K562 (cell line): ENCODE measurements around the gene RTCB. TPM values are rescaled to one million over a fixed set of nuclear protein-coding genes. Genes with fewer than 3 reads are reported as not detected.
"Not testable (repeated sequence)": the region's sequence is repeated elsewhere in the genome, so short reads cannot be mapped to it uniquely, and the experiment has no call there.

Experiments used
- ATAC-seq: fragments of 200-7000 bp; cut with Tn5 transposase; 3 replicates; pipeline ENCODE4 v1.9.1; 2020; ENCODE audit warnings: moderate library complexity
- BruUV-seq: library from RNA; stranded (reverse); fragments of 400-500 nt; replicated peaks from 2 replicates; lab custom pipeline; 2021; lab: Mats Ljungman, UMichigan
- CTCF ChIA-PET: fragments of 300-600 bp; formaldehyde crosslinking; extraction: SDS; loops from one replicate; lab custom pipeline; 2021; ENCODE audit warnings: low intra/inter-chr PET ratio; lab: Yijun Ruan, JAX
- POLR2A ChIA-PET: fragments of 300-600, 350-650 bp; sonication (Branson Sonifier 250); formaldehyde crosslinking; extraction: SDS; loops from one replicate; lab custom pipeline; 2021; ENCODE audit warnings: antibody characterized with exemption, inconsistent platforms; lab: Yijun Ruan, JAX
- DNase-seq, 4 experiments: peaks; one replicate each; pipeline versions ENCODE4 v3.0.0 to v3.0.0-alpha.2; 2011 to 2018; ENCODE audit warnings: low spot score in 3 of 4, mixed read lengths in 3 of 4; ENCODE audit errors: extremely low read depth in 1 of 4
- FAIRE-seq: peaks from 2 replicates; lab custom pipeline; 2011; peaks lifted over from hg19 to GRCh38; lab: Jason Lieb, UNC
- H2AFZ ChIP-seq: 2 replicates; pipeline ENCODE4 v1.6.0; 2011; ENCODE audit warnings: low read depth, low read length, control low read depth, inconsistent platforms
- H3K27ac ChIP-seq: fragments of 200-600 bp; 3 replicates; pipeline ENCODE4 v1.8.0; 2011; ENCODE audit warnings: low read depth, mild to moderate bottlenecking, control low read depth, inconsistent platforms, low read length, moderate library complexity, mixed read lengths; ENCODE audit errors: extremely low read depth
- H3K27me3 ChIP-seq, 2 experiments: fragments of 300-600 bp in 1 of 2; 2 replicates in 1 of 2; 3 replicates in 1 of 2; pipeline versions ENCODE4 v1.6.0 to v1.8.0; 2011; ENCODE audit warnings: inconsistent platforms in 2 of 2, low read length in 2 of 2, mild to moderate bottlenecking in 1 of 2, mixed read lengths in 1 of 2, moderate library complexity in 1 of 2; ENCODE audit not compliant: control insufficient read depth in 2 of 2, insufficient read depth in 2 of 2
- H3K36me3 ChIP-seq: fragments of 300-600 bp; 3 replicates; pipeline ENCODE4 v1.8.0; 2011; ENCODE audit warnings: mild to moderate bottlenecking, low read length, inconsistent platforms; ENCODE audit not compliant: control insufficient read depth, insufficient read depth
- H3K4me1 ChIP-seq, 2 experiments: fragments of 200-600 bp in 1 of 2; replicated peaks in 1 of 2; 2 replicates in 1 of 2; 3 replicates in 1 of 2; pipeline versions ENCODE4 v1.5.1 to v1.8.0; 2011; ENCODE audit warnings: inconsistent platforms in 2 of 2, low read length in 2 of 2, mild to moderate bottlenecking in 1 of 2, mixed read lengths in 1 of 2, moderate library complexity in 1 of 2; ENCODE audit not compliant: control insufficient read depth in 2 of 2, insufficient read depth in 2 of 2
- H3K4me2 ChIP-seq: 2 replicates; pipeline ENCODE4 v1.6.1; 2011; ENCODE audit warnings: low read length, control low read depth, inconsistent platforms, mixed read lengths; ENCODE audit not compliant: insufficient read depth
- H3K4me3 ChIP-seq: fragments of 200-600 bp; sonication (generic), shearing (Covaris generic); 2 replicates; pipeline ENCODE4 v1.5.1; 2016; ENCODE audit warnings: control low read depth, inconsistent platforms
- H3K79me2 ChIP-seq: fragments of 200-600 bp; 3 replicates; pipeline ENCODE4 v1.8.0; 2011; ENCODE audit warnings: low read length, inconsistent platforms; ENCODE audit not compliant: control insufficient read depth, insufficient read depth
- H3K9ac ChIP-seq, 2 experiments: 2 replicates each; pipeline versions ENCODE4 v1.6.0 to v1.6.1; 2011; ENCODE audit warnings: low read depth in 2 of 2, low read length in 2 of 2, control low read depth in 1 of 2, inconsistent platforms in 1 of 2, mild to moderate bottlenecking in 1 of 2, mixed read lengths in 1 of 2; ENCODE audit not compliant: insufficient read depth in 1 of 2
- H3K9me1 ChIP-seq: one replicate; pipeline ENCODE4 v1.6.0; 2011; ENCODE audit warnings: inconsistent platforms, mild to moderate bottlenecking, low read length, moderate library complexity; ENCODE audit not compliant: control insufficient read depth, insufficient read depth
- H3K9me3 ChIP-seq: replicated peaks from 2 replicates; pipeline ENCODE4 v1.5.1; 2011; ENCODE audit warnings: low read depth, low read length, inconsistent platforms; ENCODE audit not compliant: control insufficient read depth, insufficient read depth
- H4K20me1 ChIP-seq: replicated peaks from 2 replicates; pipeline ENCODE4 v1.6.1; 2011; ENCODE audit warnings: low read length, inconsistent platforms, mixed read lengths; ENCODE audit not compliant: control insufficient read depth, insufficient read depth
- HMBOX1 ChIP-seq: sonication (generic); IDR thresholded peaks from 2 replicates; pipeline ENCODE4 v1.6.1; 2016
- ZNF146 ChIP-seq: IDR thresholded peaks from one replicate; pipeline ENCODE4 v1.6.1; 2018; ENCODE audit warnings: missing compliant biosample characterization; ENCODE audit not compliant: unreplicated experiment
- ZNF175 ChIP-seq: fragments of 200-800 bp; sonication (Bioruptor generic); IDR thresholded peaks from 2 replicates; pipeline ENCODE4 v1.6.1; 2016; ENCODE audit warnings: low read depth, mild to moderate bottlenecking, missing genetic modification characterization, missing compliant biosample characterization
- WGBS: fragments of 100-300 bp; shearing (Covaris generic); methylation state at CpG from one replicate; pipeline ENCODE4 v1.1.6; 2016; ENCODE audit warnings: low coverage, mixed read lengths; ENCODE audit not compliant: insufficient coverage; ENCODE audit errors: missing lambda C conversion rate; 5-methylcytosine and 5-hydroxymethylcytosine counted together
- in situ Hi-C: fragments of 300-500 bp; cut with MboI; formaldehyde crosslinking; loops from 4 replicates; pipeline ENCODE4 v1.15.0; 2018; ENCODE audit warnings: inconsistent platforms, mixed read lengths
- intact Hi-C: fragments of 100-400 bp; cut with micrococcal nuclease; formaldehyde crosslinking; loops from 2 replicates; pipeline ENCODE4 v1.14.2; 2022
- polyA plus RNA-seq, 8 experiments: library from polyadenylated mRNA; depleted of rRNA in 4 of 8; stranded (reverse) in 5 of 8; unstranded in 3 of 8; fragments of >200 nt; fragmentation: Nextera tagmentation in 2 of 8; fragmentation: Illumina TruSeq in 1 of 8; extraction: Ambion mirVana in 2 of 8; extraction: Trizol in 1 of 8; gene quantifications; 2 replicates each; pipeline versions ENCODE4 v1.2.1 to v1.2.3, GENCODE V29; 2011 to 2014; ENCODE audit warnings: inconsistent platforms in 1 of 8, missing spikeins in 1 of 8
- total RNA-seq, 7 experiments: library from RNA; depleted of rRNA in 6 of 7; stranded (reverse); fragments of >200 nt in 6 of 7; fragmentation: Illumina TruSeq in 2 of 7; extraction: Trizol in 2 of 7; gene quantifications; 2 replicates each; pipeline versions ENCODE4 v1.2.1 to v1.2.3, GENCODE V29; 2011 to 2021; ENCODE audit warnings: low replicate concordance in 1 of 7

Gene RTCB
- total and polyA plus RNA-seq, 9 of the 15 experiments (the other 6 are each of a cell fraction or from before 2014, with no cell fraction given): 80.3 to 269 (median 92.3) TPM

- H3K36me3 ChIP-seq, DNase-seq, ATAC-seq, H3K9me1 ChIP-seq, CTCF ChIA-PET, intact Hi-C loops, H3K27me3 ChIP-seq, FAIRE-seq, H4K20me1 ChIP-seq, BruUV-seq, H3K4me2 ChIP-seq, H3K27ac ChIP-seq, H2AFZ ChIP-seq, H3K4me3 ChIP-seq, H3K9me3 ChIP-seq: not testable (repeated sequence)
- H3K4me1 ChIP-seq: peaks cover 0 to 14% of the 10 kb centered on the region in 2 experiments; a peak in 2 of 5 replicates
- 0% methylated on average over 1 of the region's 1 CpG for WGBS
- POLR2A ChIA-PET: interaction anchor here (0.5 kb wide), 1 partner anchor 117 kb away, joined by 3 read pairs; no protein-coding TSS in a partner anchor
- TF ChIP-seq ZNF146: peak; percentile 64
- TF ChIP-seq, all 486 proteins: peak for 1; not testable (repeated sequence) for 485
- H3K79me2 ChIP-seq, H3K9ac ChIP-seq, in situ Hi-C loops: not testable (repeated sequence)
Observed at GRCh38 chr22:32351875-32352274, 60.2 kb downstream of the RTCB start.

- Histone ChIP-seq H3K9me1 (no peaks in the 10 kb centered on the region), H3K4me3 (no peak overlapping the region)
- CTCF ChIA-PET: no interaction called here
- intact Hi-C loops: no loop called here
- no peak for TF ChIP-seq HMBOX1
- no peak for TF ChIP-seq ZNF175 (CRISPR knock-in tag)
- TF ChIP-seq, all 486 proteins: peak for 0
- POLR2A ChIA-PET: no interaction called here
- Histone ChIP-seq H4K20me1 (no peaks in the 10 kb centered on the region), H3K27me3 (peaks cover 0 to 7% of the 10 kb centered on the region in 2 experiments; a peak in 3 of 5 replicates), H3K79me2 (no peaks in the 10 kb centered on the region), H3K4me1 (no peaks in the 10 kb centered on the region; a peak in 1 of 5 replicates), H3K9me3 (no peaks in the 10 kb centered on the region), H3K4me2 (no peak overlapping the region), H3K36me3 (no peaks in the 10 kb centered on the region), H2AFZ (no peak overlapping the region), H3K27ac (no peak overlapping the region), H3K9ac (no peak overlapping the region)
- DNase-seq: no peak
- WGBS: 10% methylated on average over 6 of the region's 6 CpGs
- BruUV-seq: no TSS peak
- ATAC-seq: no peak
- FAIRE-seq: no peak
- in situ Hi-C loops: no loop called here
Observed at GRCh38 chr22:32348031-32348611, 63.9 kb downstream of the RTCB start.
